ENCODE results near the gene ADAMTS17.

DNA sequence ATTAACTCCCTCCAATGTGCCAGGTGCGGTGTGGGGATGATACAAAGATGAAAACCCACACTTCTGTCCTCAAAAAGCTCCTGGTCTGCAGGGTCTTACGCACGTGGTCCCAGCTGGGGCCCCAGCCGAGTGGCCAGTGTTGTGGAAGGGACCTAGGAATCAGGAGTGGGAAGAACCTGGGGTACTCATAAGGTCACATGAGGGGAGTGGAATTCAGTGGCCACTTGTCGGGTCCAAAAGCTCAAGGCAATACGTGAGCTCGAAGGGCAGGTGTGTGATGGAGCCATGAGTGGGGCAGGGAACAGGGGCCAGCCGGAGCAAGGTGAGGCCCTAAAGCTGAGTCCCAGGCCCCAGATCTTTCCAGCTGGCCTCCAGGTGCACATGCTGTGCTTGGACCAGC is 348.5 kb downstream of the ADAMTS17 start:
- TF ChIP-seq POLR2A (IDR thresholded peaks at IDR 0.05; ENCODE audit: low read length) = no peak
- TF ChIP-seq GATA1 (IDR thresholded peaks at IDR 0.05; ENCODE audit: low read depth, low read length) = no peak
